K562 (cell line): ENCODE data around the gene CLSTN2.

Experiments used
- EP300 ChIP-seq: IDR thresholded peaks from 2 replicates; pipeline ENCODE4 v1.6.1; 2012; ENCODE audit warnings: low read length, improper control_type of control experiment
- FOXM1 ChIP-seq, 2 experiments: fragments of 450-650 bp in 1 of 2; sonication (generic) in 1 of 2; formaldehyde crosslinking in 1 of 2; IDR thresholded peaks; 2 replicates each; pipeline versions ENCODE4 v1.6.1 to v1.9.0; 2017 to 2022; ENCODE audit warnings: low read depth in 2 of 2, mild to moderate bottlenecking in 2 of 2, missing genetic modification reagents in 1 of 2, moderate library complexity in 1 of 2
- GATA2 ChIP-seq: sonication (generic); formaldehyde crosslinking; IDR thresholded peaks from 2 replicates; pipeline ENCODE4 v1.4.0; 2020; ENCODE audit warnings: mild to moderate bottlenecking, missing genetic modification reagents
- HMG20A ChIP-seq: fragments of 450-650 bp; formaldehyde crosslinking; conservative IDR thresholded peaks from 2 replicates; pipeline ENCODE4 v1.4.0; 2020; ENCODE audit warnings: mild to moderate bottlenecking, mixed read lengths
- KLF10 ChIP-seq: fragments of 250-450 bp; sonication (Bioruptor Pico); IDR thresholded peaks from 2 replicates; pipeline ENCODE4 v1.6.1; 2021; ENCODE audit warnings: matching md5 sums
- KLF16 ChIP-seq: IDR thresholded peaks from 2 replicates; pipeline ENCODE4 v1.6.1; 2016; ENCODE audit warnings: antibody characterized with exemption
- MXI1 ChIP-seq: IDR thresholded peaks from 2 replicates; pipeline ENCODE4 v1.6.1; 2011; ENCODE audit warnings: low read depth, mild to moderate bottlenecking, improper control_type of control experiment, low read length
- TCFL5 ChIP-seq: fragments of 250-450 bp; sonication (Bioruptor Pico); conservative IDR thresholded peaks from 2 replicates; pipeline ENCODE4 v1.6.1; 2021; ENCODE audit warnings: mild to moderate bottlenecking, moderate library complexity, matching md5 sums
- ZNF436 ChIP-seq: fragments of 250-450, 450-650 bp; sonication (Bioruptor Pico); formaldehyde crosslinking; IDR thresholded peaks from 2 replicates; pipeline ENCODE4 v1.7.0; 2020; ENCODE audit warnings: mild to moderate bottlenecking
- ZNF507 ChIP-seq: conservative IDR thresholded peaks from 2 replicates; pipeline ENCODE4 v1.6.1; 2017; ENCODE audit warnings: missing genetic modification characterization, missing compliant biosample characterization
- TF ChIP-seq, protein P1 (sequence below): fragments of 450-650 bp; IDR thresholded peaks from 2 replicates; pipeline ENCODE4 v1.6.1; 2016; ENCODE audit warnings: mild to moderate bottlenecking
- TF ChIP-seq, protein P2 (sequence below), 2 experiments: fragments of 450-650 bp; formaldehyde crosslinking in 1 of 2; IDR thresholded peaks; 2 replicates each; pipeline versions ENCODE4 v1.4.0 to v1.6.1; 2014 to 2020; ENCODE audit warnings: mild to moderate bottlenecking in 2 of 2, borderline replicate concordance in 1 of 2, low read depth in 1 of 2

DNA sequence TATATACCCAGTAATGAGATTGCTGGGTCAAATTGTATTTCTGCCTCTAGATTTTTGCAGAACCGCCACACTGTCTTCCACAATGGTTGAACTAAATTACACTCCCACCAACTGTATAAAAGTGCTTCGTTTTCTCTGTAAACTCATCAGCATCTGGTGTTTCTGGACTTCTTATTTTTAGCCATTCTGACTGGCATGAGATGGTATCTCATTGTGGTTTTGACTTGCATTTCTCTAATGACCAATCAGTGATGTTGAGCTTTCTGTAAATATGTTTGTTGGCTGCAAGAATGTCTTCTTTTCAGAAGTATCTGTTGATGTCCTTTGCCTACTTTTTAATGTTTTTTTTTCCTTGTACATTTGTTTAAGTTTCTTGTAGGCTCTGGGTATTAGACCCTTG, 560.0 kb downstream of the CLSTN2 start:
- TF ChIP-seq ZNF507 (tag) (no peak), HMG20A (no peak), KLF10 (CRISPR knock-in tag) (no peak), FOXM1 (IDR thresholded peaks at IDR 0.05; ENCODE audit: low read depth) (no peak), FOXM1 (CRISPR knock-in tag; IDR thresholded peaks at IDR 0.05; ENCODE audit: low read depth) (no peak), ZNF436 (CRISPR knock-in tag) (no peak), EP300 (no peak), GATA2 (CRISPR knock-in tag) (no peak), KLF16 (no peak), MXI1 (no peak), TCFL5 (CRISPR knock-in tag) (no peak)
- TF ChIP-seq, protein P1, sequence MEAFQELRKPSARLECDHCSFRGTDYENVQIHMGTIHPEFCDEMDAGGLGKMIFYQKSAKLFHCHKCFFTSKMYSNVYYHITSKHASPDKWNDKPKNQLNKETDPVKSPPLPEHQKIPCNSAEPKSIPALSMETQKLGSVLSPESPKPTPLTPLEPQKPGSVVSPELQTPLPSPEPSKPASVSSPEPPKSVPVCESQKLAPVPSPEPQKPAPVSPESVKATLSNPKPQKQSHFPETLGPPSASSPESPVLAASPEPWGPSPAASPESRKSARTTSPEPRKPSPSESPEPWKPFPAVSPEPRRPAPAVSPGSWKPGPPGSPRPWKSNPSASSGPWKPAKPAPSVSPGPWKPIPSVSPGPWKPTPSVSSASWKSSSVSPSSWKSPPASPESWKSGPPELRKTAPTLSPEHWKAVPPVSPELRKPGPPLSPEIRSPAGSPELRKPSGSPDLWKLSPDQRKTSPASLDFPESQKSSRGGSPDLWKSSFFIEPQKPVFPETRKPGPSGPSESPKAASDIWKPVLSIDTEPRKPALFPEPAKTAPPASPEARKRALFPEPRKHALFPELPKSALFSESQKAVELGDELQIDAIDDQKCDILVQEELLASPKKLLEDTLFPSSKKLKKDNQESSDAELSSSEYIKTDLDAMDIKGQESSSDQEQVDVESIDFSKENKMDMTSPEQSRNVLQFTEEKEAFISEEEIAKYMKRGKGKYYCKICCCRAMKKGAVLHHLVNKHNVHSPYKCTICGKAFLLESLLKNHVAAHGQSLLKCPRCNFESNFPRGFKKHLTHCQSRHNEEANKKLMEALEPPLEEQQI = no peak
- TF ChIP-seq, protein P2, sequence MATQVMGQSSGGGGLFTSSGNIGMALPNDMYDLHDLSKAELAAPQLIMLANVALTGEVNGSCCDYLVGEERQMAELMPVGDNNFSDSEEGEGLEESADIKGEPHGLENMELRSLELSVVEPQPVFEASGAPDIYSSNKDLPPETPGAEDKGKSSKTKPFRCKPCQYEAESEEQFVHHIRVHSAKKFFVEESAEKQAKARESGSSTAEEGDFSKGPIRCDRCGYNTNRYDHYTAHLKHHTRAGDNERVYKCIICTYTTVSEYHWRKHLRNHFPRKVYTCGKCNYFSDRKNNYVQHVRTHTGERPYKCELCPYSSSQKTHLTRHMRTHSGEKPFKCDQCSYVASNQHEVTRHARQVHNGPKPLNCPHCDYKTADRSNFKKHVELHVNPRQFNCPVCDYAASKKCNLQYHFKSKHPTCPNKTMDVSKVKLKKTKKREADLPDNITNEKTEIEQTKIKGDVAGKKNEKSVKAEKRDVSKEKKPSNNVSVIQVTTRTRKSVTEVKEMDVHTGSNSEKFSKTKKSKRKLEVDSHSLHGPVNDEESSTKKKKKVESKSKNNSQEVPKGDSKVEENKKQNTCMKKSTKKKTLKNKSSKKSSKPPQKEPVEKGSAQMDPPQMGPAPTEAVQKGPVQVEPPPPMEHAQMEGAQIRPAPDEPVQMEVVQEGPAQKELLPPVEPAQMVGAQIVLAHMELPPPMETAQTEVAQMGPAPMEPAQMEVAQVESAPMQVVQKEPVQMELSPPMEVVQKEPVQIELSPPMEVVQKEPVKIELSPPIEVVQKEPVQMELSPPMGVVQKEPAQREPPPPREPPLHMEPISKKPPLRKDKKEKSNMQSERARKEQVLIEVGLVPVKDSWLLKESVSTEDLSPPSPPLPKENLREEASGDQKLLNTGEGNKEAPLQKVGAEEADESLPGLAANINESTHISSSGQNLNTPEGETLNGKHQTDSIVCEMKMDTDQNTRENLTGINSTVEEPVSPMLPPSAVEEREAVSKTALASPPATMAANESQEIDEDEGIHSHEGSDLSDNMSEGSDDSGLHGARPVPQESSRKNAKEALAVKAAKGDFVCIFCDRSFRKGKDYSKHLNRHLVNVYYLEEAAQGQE (IDR thresholded peaks at IDR 0.05; ENCODE audit: borderline replicate concordance) = no peak
- TF ChIP-seq, protein P2 (CRISPR knock-in tag; IDR thresholded peaks at IDR 0.05; ENCODE audit: low read depth) = no peak
